Peyer's patch (tissue), 4 donors: ENCODE measurements around the gene NUDCD3.

Experiments used
- POLR2A ChIP-seq, 2 donors: fragments of 450-650 bp; IDR thresholded peaks; one replicate each; pipeline ENCODE4 v1.5.1; 2017; ENCODE audit warnings: antibody characterized with exemption in 2 of 2, mild to moderate bottlenecking in 2 of 2, moderate library complexity in 2 of 2
- TF ChIP-seq, protein P1 (sequence below), 6 experiments: fragments of 450-650 bp in 4 of 6; fragments of 200-600 bp in 2 of 6; sonication (generic) in 1 of 6; IDR thresholded peaks; one replicate each; pipeline ENCODE4 v1.5.1; 2017 to 2019; ENCODE audit warnings: antibody characterized with exemption in 6 of 6, mild to moderate bottlenecking in 3 of 6, moderate library complexity in 1 of 6

DNA sequence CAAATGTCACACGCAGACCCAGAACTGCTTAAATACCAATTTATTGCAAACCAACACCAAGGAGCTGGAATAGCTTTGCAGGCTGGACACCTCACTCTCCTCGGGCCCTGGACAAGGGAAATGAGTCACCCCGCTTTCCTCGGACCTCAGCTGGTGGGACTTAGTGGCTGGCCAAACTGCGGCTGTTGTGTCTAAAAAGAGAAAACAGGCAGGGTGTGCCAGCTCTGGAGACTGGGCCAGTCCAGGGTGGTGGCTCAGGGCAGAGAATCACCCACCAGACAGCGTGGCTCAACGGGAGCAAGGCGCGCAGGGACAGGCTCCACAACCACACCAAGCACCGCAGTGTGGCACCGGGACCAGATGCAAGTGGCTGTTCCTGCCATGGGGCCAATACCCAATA is 106.9 kb downstream of the NUDCD3 start:
- TF ChIP-seq POLR2A (IDR thresholded peaks at IDR 0.05): no peak
- TF ChIP-seq, protein P1, sequence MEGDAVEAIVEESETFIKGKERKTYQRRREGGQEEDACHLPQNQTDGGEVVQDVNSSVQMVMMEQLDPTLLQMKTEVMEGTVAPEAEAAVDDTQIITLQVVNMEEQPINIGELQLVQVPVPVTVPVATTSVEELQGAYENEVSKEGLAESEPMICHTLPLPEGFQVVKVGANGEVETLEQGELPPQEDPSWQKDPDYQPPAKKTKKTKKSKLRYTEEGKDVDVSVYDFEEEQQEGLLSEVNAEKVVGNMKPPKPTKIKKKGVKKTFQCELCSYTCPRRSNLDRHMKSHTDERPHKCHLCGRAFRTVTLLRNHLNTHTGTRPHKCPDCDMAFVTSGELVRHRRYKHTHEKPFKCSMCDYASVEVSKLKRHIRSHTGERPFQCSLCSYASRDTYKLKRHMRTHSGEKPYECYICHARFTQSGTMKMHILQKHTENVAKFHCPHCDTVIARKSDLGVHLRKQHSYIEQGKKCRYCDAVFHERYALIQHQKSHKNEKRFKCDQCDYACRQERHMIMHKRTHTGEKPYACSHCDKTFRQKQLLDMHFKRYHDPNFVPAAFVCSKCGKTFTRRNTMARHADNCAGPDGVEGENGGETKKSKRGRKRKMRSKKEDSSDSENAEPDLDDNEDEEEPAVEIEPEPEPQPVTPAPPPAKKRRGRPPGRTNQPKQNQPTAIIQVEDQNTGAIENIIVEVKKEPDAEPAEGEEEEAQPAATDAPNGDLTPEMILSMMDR (IDR thresholded peaks at IDR 0.05): no peak
